ENCODE data around the gene NUMBL. TPM values are rescaled to one million over a fixed set of nuclear protein-coding genes. Genes with fewer than 3 reads are reported as not detected.

NUMBL gene
- total and polyA plus RNA-seq, 8 donors: 10.1 to 254 (median 18.7) TPM

DNA sequence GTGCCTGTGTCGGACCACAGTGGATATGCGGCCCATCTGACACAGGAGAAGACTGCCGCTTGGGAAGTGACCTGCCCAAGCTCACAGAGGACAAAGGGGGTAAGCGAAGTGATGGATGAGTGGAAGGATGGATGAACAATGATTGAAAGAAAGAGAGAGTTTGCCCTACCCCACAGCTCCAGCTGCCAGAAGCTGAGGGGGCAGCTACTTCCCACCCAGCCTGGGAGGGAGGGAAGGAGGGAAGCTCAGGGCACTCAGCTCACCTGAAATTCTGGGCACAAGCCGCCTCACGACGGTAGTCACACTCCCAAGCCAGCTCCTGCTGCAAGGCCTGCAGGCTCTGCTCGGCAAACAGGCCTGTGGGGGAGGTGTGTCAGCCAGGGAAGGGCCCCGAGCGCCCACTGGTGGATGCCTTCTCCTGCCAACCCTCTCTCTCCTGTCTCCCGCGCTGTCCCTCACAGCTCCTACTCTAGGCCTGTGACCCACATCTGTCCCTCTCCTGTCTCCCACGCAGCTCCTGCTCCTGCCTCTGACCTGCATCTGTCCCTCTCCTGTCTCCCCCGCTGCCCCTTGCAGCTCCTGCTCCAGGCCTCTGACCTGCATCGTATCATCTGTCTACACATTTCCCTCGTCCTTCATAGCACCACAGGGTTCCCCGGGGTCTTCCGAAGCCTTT is 12.0 kb upstream of the NUMBL start:
- Histone ChIP-seq H3K36me3 (peaks cover 47 to 92% (median 91%) of the 10 kb centered on the region in 4 donors), H3K4me1 (peaks cover 0 to 6% (median 0%) of the 10 kb centered on the region in 4 donors)

DNA sequence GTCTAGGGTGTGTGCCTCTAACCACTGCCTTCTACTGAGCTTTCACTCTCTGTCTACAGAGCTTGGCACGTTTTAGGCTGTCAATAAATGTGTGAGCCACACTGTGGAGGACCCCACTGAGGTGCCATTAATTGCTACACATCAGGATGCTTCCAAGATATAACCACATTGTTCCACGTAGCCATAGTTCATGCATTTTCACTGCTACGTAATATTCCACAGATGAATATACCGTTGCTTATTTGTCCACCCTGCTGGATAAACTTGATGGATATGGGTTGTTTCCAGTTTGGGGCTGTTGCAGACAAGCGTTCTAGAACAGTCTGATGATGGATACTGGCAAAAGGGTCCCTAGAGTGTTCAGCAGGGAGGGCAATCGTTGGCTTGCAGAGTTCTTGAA is 11.3 kb upstream of the NUMBL start:
- Histone ChIP-seq H3K36me3 (peaks cover 46 to 95% (median 91%) of the 10 kb centered on the region in 4 donors), H3K4me3 (no peak overlapping the region), H3K9me3 (no peaks in the 10 kb centered on the region), H3K4me1 (peaks cover 0 to 6% (median 0%) of the 10 kb centered on the region in 4 donors), H3K27me3 (no peaks in the 10 kb centered on the region), H3K27ac (no peak overlapping the region)
- DNase-seq: no peak
- WGBS, 5 donors: 93 to 98% (median 96%) methylated on average over 6 of the region's 6 CpGs
- TF ChIP-seq, protein P1, sequence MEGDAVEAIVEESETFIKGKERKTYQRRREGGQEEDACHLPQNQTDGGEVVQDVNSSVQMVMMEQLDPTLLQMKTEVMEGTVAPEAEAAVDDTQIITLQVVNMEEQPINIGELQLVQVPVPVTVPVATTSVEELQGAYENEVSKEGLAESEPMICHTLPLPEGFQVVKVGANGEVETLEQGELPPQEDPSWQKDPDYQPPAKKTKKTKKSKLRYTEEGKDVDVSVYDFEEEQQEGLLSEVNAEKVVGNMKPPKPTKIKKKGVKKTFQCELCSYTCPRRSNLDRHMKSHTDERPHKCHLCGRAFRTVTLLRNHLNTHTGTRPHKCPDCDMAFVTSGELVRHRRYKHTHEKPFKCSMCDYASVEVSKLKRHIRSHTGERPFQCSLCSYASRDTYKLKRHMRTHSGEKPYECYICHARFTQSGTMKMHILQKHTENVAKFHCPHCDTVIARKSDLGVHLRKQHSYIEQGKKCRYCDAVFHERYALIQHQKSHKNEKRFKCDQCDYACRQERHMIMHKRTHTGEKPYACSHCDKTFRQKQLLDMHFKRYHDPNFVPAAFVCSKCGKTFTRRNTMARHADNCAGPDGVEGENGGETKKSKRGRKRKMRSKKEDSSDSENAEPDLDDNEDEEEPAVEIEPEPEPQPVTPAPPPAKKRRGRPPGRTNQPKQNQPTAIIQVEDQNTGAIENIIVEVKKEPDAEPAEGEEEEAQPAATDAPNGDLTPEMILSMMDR (IDR thresholded peaks at IDR 0.05): no peak
- TF ChIP-seq POLR2AphosphoS5 (IDR thresholded peaks at IDR 0.05) (no peak), EP300 (IDR thresholded peaks at IDR 0.05) (no peak), POLR2A (IDR thresholded peaks at IDR 0.05) (no peak)
- intact Hi-C loops (cut with DNase I; ENCODE audit: low total_unique reads): no loop called here

More for the DNA sequence above, 12.0 kb upstream of the NUMBL start:
- WGBS, 5 donors: 52 to 74% (median 63%) methylated on average over 18 of the region's 18 CpGs
- intact Hi-C loops (cut with DNase I; ENCODE audit: low total_unique reads): no loop called here
- DNase-seq: peak; percentile 74 to 84
- H3K4me3 ChIP-seq: no peak overlapping the region
- TF ChIP-seq POLR2AphosphoS5 (IDR thresholded peaks at IDR 0.05) (peak in 1 of 3 donors; percentile 3), EP300 (IDR thresholded peaks at IDR 0.05) (no peak), POLR2A (IDR thresholded peaks at IDR 0.05) (no peak)
- TF ChIP-seq, protein P1 (IDR thresholded peaks at IDR 0.05): peak in 5 of 7 experiments; percentile 18 to 41 (median 38)
- H3K27ac ChIP-seq: peak overlapping the region in 2 of 5 donors; percentile 10 to 30
- no peaks in the 10 kb centered on the region for H3K9me3 ChIP-seq
- no peaks in the 10 kb centered on the region for H3K27me3 ChIP-seq

DNA sequence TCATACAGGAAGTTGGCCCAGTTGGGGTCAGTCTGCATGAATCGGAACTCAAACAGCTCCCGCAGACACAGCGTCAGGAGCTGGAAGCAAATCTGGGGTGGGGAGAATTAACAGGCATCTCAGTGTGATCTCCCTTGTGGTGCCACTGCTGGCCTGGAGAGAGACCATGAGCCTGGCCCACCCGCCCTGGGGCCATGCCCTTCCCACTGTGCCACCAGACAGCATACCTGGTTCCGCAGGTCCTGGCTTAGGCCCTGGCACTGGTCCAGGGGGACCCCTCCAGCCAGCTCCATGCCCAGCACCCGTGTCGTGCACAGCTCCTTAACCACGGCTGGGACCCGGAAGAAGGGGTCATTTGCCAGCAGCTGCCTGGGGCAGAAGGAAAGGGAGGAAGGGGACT is 9.6 kb upstream of the NUMBL start:
- H3K4me3 ChIP-seq: no peak overlapping the region
- no peak for TF ChIP-seq EP300 (IDR thresholded peaks at IDR 0.05)
- no peak for TF ChIP-seq POLR2A (IDR thresholded peaks at IDR 0.05)
- TF ChIP-seq, protein P1 (IDR thresholded peaks at IDR 0.05): no peak
- TF ChIP-seq POLR2AphosphoS5 (IDR thresholded peaks at IDR 0.05): no peak
- intact Hi-C loops (cut with DNase I; ENCODE audit: low total_unique reads): no loop called here
- WGBS, 5 donors: 80 to 98% (median 93%) methylated on average over 5 to 9 of the region's 9 CpGs
- peaks cover 35 to 96% (median 91%) of the 10 kb centered on the region in 4 donors for H3K36me3 ChIP-seq
- H3K27ac ChIP-seq: no peak overlapping the region
- no peaks in the 10 kb centered on the region for H3K9me3 ChIP-seq
- peaks cover 0 to 6% (median 0%) of the 10 kb centered on the region in 4 donors for H3K4me1 ChIP-seq
- H3K27me3 ChIP-seq: no peaks in the 10 kb centered on the region
- no peak for DNase-seq

DNA sequence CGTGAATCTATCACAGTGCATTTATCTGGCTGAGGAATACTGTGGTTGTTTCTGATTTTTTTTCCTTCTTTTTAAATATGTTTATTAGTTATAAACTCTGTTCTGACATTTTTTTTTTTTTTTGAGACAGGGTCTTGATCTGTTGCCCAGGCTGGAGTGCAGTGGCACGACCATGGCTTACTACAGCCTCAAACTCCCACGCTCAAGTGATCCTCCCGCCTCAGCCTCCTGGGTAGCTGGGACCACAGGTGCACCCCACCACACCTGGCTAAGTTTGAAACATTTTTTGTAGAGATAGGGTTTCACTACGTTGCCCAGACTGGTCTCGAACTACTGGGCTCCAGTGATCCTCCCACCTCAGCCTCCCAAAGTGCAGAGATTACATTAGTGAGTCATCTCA is 6.6 kb upstream of the NUMBL start:
- no peak for DNase-seq
- peaks cover 13 to 95% (median 91%) of the 10 kb centered on the region in 4 donors for H3K36me3 ChIP-seq
- H3K27me3 ChIP-seq: no peaks in the 10 kb centered on the region
- no peaks in the 10 kb centered on the region for H3K9me3 ChIP-seq
- intact Hi-C loops (cut with DNase I; ENCODE audit: low total_unique reads): no loop called here
- peaks cover 0 to 2% (median under 1%) of the 10 kb centered on the region in 4 donors for H3K4me1 ChIP-seq
- H3K27ac ChIP-seq: no peak overlapping the region
- TF ChIP-seq EP300 (IDR thresholded peaks at IDR 0.05): no peak
- no peak for TF ChIP-seq POLR2A (IDR thresholded peaks at IDR 0.05)
- TF ChIP-seq, protein P1 (IDR thresholded peaks at IDR 0.05): no peak
- no peak for TF ChIP-seq POLR2AphosphoS5 (IDR thresholded peaks at IDR 0.05)
- H3K4me3 ChIP-seq: no peak overlapping the region
- 93 to 98% (median 97%) methylated on average over 6 of the region's 6 CpGs for WGBS, 5 donors
